ENCODE data around the gene KMT5B. TPM values are rescaled to one million over a fixed set of nuclear protein-coding genes. Genes with fewer than 3 reads are reported as not detected.

Gene KMT5B
- total and polyA plus RNA-seq, 2 donors from 2014 or later = 15.8 to 54.2 TPM

- H3K36me3 ChIP-seq (ENCODE audit: control insufficient read depth in 2 of 3, insufficient read depth in 3 of 3, low read length in 3 of 3) = no peaks in the 10 kb centered on the region
- H3K4me3 ChIP-seq (ENCODE audit: low read length in 3 of 3) = no peak overlapping the region
- no peak for DNase-seq
- intact Hi-C loops (cut with DNase I) = no loop called here
- no peaks in the 10 kb centered on the region for H3K27me3 ChIP-seq (ENCODE audit: control insufficient read depth, insufficient read depth, low read length)
- no peak for FAIRE-seq
- no peak overlapping the region for H3K27ac ChIP-seq (ENCODE audit: low read depth in 2 of 2, low read length in 2 of 2)
- no peaks in the 10 kb centered on the region for H3K9me3 ChIP-seq (ENCODE audit: control insufficient read depth in 2 of 3, insufficient read depth in 1 of 3, low read length in 3 of 3)
- H3K4me1 ChIP-seq (ENCODE audit: control insufficient read depth in 2 of 3, insufficient read depth in 2 of 3, low read depth in 1 of 3, low read length in 3 of 3) = peaks cover 0 to 15% (median 5%) of the 10 kb centered on the region in 3 donors
- no peak overlapping the region for H3K9ac ChIP-seq (ENCODE audit: low read length in 3 of 3)
- no peak for TF ChIP-seq CTCF (IDR thresholded peaks at IDR 0.05; ENCODE audit: borderline replicate concordance, extremely low read depth, insufficient read depth)
These were observed 13.7 kb downstream of the KMT5B start for GRCh38 chr11:68199295-68199987.

- no peak overlapping the region for H3K27ac ChIP-seq (ENCODE audit: low read depth in 2 of 2, low read length in 2 of 2)
- H3K27me3 ChIP-seq (ENCODE audit: control insufficient read depth, insufficient read depth, low read length) = no peaks in the 10 kb centered on the region
- DNase-seq (no peak), FAIRE-seq (no peak)
- H3K4me3 ChIP-seq (ENCODE audit: low read length in 3 of 3) = no peak overlapping the region
- H3K9me3 ChIP-seq (ENCODE audit: control insufficient read depth in 2 of 3, insufficient read depth in 1 of 3, low read length in 3 of 3) = no peaks in the 10 kb centered on the region
- peaks cover 0 to 14% (median 8%) of the 10 kb centered on the region in 3 donors for H3K4me1 ChIP-seq (ENCODE audit: control insufficient read depth in 2 of 3, insufficient read depth in 2 of 3, low read depth in 1 of 3, low read length in 3 of 3)
- H3K9ac ChIP-seq (ENCODE audit: low read length in 3 of 3) = no peak overlapping the region
- H3K36me3 ChIP-seq (ENCODE audit: control insufficient read depth in 2 of 3, insufficient read depth in 3 of 3, low read length in 3 of 3) = no peaks in the 10 kb centered on the region
- intact Hi-C loops (cut with DNase I) = no loop called here
- TF ChIP-seq CTCF (IDR thresholded peaks at IDR 0.05; ENCODE audit: borderline replicate concordance, extremely low read depth, insufficient read depth) = no peak
These were observed 16.9 kb downstream of the KMT5B start for GRCh38 chr11:68196219-68196618.

GRCh38 chr11:68194675-68195294, 18.3 kb downstream of the KMT5B start:
- Histone ChIP-seq H3K27ac (ENCODE audit: low read depth in 2 of 2, low read length in 2 of 2) (no peak overlapping the region), H3K4me3 (ENCODE audit: low read length in 3 of 3) (no peak overlapping the region), H3K4me1 (ENCODE audit: control insufficient read depth in 2 of 3, insufficient read depth in 2 of 3, low read depth in 1 of 3, low read length in 3 of 3) (peaks cover 0 to 14% (median 8%) of the 10 kb centered on the region in 3 donors), H3K36me3 (ENCODE audit: control insufficient read depth in 2 of 3, insufficient read depth in 3 of 3, low read length in 3 of 3) (no peaks in the 10 kb centered on the region), H3K9ac (ENCODE audit: low read length in 3 of 3) (no peak overlapping the region), H3K27me3 (ENCODE audit: control insufficient read depth, insufficient read depth, low read length) (no peaks in the 10 kb centered on the region), H3K9me3 (ENCODE audit: control insufficient read depth in 2 of 3, insufficient read depth in 1 of 3, low read length in 3 of 3) (no peaks in the 10 kb centered on the region)
- intact Hi-C loops (cut with DNase I) = no loop called here
- no peak for DNase-seq
- no peak for FAIRE-seq
- TF ChIP-seq CTCF (IDR thresholded peaks at IDR 0.05; ENCODE audit: borderline replicate concordance, extremely low read depth, insufficient read depth) = no peak
